Sigmoid colon (tissue), 4 donors: Measurements from ENCODE around the gene ATRAID.

ENCODE experiments used
- EP300 ChIP-seq, 4 donors: sonication (generic); formaldehyde crosslinking; IDR thresholded peaks; one replicate each; pipeline ENCODE4 v1.6.1; 2017; ENCODE audit warnings: antibody characterized with exemption in 4 of 4
- POLR2A ChIP-seq, 2 donors: fragments of 450-650 bp; IDR thresholded peaks; one replicate each; pipeline ENCODE4 v1.6.1; 2016; ENCODE audit warnings: antibody characterized with exemption in 2 of 2, mild to moderate bottlenecking in 2 of 2, moderate library complexity in 2 of 2
- POLR2AphosphoS5 ChIP-seq, 4 donors: sonication (generic); formaldehyde crosslinking; IDR thresholded peaks; one replicate each; pipeline ENCODE4 v1.6.1; 2017; ENCODE audit warnings: antibody characterized with exemption in 4 of 4
- TF ChIP-seq, protein P1 (sequence below), 4 experiments: fragments of 450-650 bp in 3 of 4; fragments of 200-600 bp in 1 of 4; IDR thresholded peaks; one replicate each; pipeline ENCODE4 v1.5.1; 2016 to 2019; ENCODE audit warnings: antibody characterized with exemption in 4 of 4, mild to moderate bottlenecking in 3 of 4, moderate library complexity in 2 of 4

GRCh38 chr2:27199241-27199640 lies 12.6 kb upstream of the ATRAID start:
- TF ChIP-seq, protein P1, sequence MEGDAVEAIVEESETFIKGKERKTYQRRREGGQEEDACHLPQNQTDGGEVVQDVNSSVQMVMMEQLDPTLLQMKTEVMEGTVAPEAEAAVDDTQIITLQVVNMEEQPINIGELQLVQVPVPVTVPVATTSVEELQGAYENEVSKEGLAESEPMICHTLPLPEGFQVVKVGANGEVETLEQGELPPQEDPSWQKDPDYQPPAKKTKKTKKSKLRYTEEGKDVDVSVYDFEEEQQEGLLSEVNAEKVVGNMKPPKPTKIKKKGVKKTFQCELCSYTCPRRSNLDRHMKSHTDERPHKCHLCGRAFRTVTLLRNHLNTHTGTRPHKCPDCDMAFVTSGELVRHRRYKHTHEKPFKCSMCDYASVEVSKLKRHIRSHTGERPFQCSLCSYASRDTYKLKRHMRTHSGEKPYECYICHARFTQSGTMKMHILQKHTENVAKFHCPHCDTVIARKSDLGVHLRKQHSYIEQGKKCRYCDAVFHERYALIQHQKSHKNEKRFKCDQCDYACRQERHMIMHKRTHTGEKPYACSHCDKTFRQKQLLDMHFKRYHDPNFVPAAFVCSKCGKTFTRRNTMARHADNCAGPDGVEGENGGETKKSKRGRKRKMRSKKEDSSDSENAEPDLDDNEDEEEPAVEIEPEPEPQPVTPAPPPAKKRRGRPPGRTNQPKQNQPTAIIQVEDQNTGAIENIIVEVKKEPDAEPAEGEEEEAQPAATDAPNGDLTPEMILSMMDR (IDR thresholded peaks at IDR 0.05) = no peak
- TF ChIP-seq POLR2A (IDR thresholded peaks at IDR 0.05) (no peak), EP300 (IDR thresholded peaks at IDR 0.05) (no peak), POLR2AphosphoS5 (IDR thresholded peaks at IDR 0.05) (no peak)
